ENCODE data around the gene DDN. TPM values are rescaled to one million over a fixed set of nuclear protein-coding genes. Genes with fewer than 3 reads are reported as not detected.

The DDN gene
- total RNA-seq, 1 experiment from 2014 or later, result 0.51 TPM

DNA sequence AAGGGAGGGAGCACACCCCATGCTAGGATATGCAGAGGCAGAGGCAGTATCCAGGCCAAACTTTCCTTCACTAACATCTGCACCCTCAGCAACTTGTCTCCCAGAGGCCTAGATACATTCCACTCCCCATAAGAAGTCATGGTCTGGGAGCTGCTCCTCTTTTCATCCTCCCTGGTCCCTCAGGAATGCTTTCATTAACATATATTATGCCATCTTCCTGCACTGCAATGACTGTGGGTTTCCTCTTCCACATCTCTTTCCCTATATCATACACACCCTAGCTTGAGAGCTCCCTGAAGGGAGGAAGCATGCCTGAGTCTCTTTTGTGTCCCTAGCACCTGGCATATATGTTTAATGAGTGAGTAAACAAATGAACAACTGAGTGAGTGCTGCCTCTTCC lies 8.6 kb downstream of the DDN start:
- Histone ChIP-seq H3K4me3 (ENCODE audit: low read depth in 2 of 2, low read length in 2 of 2) (no peak overlapping the region), H3K36me3 (ENCODE audit: control insufficient read depth, insufficient read depth, low read length) (no peaks in the 10 kb centered on the region), H3K9me3 (ENCODE audit: control insufficient read depth, insufficient read depth, low read depth, low read length) (no peaks in the 10 kb centered on the region), H3K4me1 (ENCODE audit: control insufficient read depth, insufficient read depth, low read length) (no peaks in the 10 kb centered on the region), H3K27ac (ENCODE audit: low read length) (no peak overlapping the region), H3K27me3 (ENCODE audit: control insufficient read depth, insufficient read depth, low read length) (0 out of 2 replicates have a peak, but pooled peaks cover 3% of the 10 kb centered on the region)
- POLR2A ChIA-PET, result interaction anchor here (0.6 kb wide), 1 partner anchor 154 kb away, joined by 3 read pairs; no protein-coding TSS in a partner anchor
- in situ Hi-C loops (cut with HindIII; ENCODE audit: low pct_unique_long_range_greater_than_20kb, low sequenced_read_pairs) (no loop called here), intact Hi-C loops (cut with micrococcal nuclease; ENCODE audit: unreplicated experiment) (no loop called here)
- ATAC-seq (no peak), DNase-seq (ENCODE audit: low read depth, low spot score) (no peak)
- CTCF ChIA-PET, result no interaction called here
- no peak for TF ChIP-seq SIN3A (IDR thresholded peaks at IDR 0.05; ENCODE audit: borderline replicate concordance, insufficient read depth, low read depth, low read length)
- TF ChIP-seq, protein P1, sequence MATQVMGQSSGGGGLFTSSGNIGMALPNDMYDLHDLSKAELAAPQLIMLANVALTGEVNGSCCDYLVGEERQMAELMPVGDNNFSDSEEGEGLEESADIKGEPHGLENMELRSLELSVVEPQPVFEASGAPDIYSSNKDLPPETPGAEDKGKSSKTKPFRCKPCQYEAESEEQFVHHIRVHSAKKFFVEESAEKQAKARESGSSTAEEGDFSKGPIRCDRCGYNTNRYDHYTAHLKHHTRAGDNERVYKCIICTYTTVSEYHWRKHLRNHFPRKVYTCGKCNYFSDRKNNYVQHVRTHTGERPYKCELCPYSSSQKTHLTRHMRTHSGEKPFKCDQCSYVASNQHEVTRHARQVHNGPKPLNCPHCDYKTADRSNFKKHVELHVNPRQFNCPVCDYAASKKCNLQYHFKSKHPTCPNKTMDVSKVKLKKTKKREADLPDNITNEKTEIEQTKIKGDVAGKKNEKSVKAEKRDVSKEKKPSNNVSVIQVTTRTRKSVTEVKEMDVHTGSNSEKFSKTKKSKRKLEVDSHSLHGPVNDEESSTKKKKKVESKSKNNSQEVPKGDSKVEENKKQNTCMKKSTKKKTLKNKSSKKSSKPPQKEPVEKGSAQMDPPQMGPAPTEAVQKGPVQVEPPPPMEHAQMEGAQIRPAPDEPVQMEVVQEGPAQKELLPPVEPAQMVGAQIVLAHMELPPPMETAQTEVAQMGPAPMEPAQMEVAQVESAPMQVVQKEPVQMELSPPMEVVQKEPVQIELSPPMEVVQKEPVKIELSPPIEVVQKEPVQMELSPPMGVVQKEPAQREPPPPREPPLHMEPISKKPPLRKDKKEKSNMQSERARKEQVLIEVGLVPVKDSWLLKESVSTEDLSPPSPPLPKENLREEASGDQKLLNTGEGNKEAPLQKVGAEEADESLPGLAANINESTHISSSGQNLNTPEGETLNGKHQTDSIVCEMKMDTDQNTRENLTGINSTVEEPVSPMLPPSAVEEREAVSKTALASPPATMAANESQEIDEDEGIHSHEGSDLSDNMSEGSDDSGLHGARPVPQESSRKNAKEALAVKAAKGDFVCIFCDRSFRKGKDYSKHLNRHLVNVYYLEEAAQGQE (IDR thresholded peaks at IDR 0.05; ENCODE audit: insufficient read depth in 1 of 2, low read depth in 2 of 2, low read length in 1 of 2), result no peak
- no peak for TF ChIP-seq TCF7L2 (IDR thresholded peaks at IDR 0.05; ENCODE audit: low read depth, low read length)
- TF ChIP-seq, protein P2, sequence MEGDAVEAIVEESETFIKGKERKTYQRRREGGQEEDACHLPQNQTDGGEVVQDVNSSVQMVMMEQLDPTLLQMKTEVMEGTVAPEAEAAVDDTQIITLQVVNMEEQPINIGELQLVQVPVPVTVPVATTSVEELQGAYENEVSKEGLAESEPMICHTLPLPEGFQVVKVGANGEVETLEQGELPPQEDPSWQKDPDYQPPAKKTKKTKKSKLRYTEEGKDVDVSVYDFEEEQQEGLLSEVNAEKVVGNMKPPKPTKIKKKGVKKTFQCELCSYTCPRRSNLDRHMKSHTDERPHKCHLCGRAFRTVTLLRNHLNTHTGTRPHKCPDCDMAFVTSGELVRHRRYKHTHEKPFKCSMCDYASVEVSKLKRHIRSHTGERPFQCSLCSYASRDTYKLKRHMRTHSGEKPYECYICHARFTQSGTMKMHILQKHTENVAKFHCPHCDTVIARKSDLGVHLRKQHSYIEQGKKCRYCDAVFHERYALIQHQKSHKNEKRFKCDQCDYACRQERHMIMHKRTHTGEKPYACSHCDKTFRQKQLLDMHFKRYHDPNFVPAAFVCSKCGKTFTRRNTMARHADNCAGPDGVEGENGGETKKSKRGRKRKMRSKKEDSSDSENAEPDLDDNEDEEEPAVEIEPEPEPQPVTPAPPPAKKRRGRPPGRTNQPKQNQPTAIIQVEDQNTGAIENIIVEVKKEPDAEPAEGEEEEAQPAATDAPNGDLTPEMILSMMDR (IDR thresholded peaks at IDR 0.05), result no peak
- no peak for TF ChIP-seq POLR2AphosphoS5 (IDR thresholded peaks at IDR 0.05; ENCODE audit: low read depth, low read length)
- BruUV-seq (replicated peaks), result no TSS peak

DNA sequence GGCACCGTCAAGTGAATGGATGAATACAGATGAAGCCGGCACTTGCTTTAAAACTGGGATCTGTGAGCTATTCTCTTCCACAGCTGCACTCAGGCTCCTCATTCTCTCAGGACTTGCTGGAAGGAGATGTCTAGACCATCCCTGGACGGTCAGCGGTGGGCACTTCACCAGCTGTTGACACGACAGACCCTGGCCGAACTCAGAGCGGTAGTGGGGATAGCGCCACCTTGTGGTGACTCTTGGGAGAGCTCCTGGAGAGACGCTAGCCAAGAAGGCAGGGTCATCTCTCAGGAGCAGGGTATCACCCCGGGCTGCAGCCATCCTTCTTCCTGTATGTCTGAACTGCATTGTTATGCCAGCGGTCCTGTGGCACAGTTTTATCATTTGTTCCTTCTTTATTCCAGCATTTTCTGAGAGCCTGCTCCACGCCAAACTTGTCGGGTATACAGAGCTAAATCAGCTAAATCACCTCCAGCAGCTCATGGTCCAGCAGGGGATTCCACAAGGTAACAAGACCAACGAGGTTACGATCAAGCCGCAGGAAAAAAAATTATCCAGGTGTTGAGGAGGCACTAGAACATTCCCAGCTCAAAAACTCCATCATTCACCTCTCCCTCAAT lies 11.0 kb downstream of the DDN start:
- CTCF ChIA-PET, result interaction anchor here (0.5 to 2.0 kb wide), 19 partner anchors 8 to 433 kb away, joined by 3 to 12 read pairs (median 4); partner anchors contain the start of genes DDN, WNT1 and WNT10B
- H3K4me3 ChIP-seq (ENCODE audit: low read depth in 2 of 2, low read length in 2 of 2), result no peak overlapping the region
- H3K4me1 ChIP-seq (ENCODE audit: control insufficient read depth, insufficient read depth, low read length), result no peaks in the 10 kb centered on the region
- TF ChIP-seq SIN3A (IDR thresholded peaks at IDR 0.05; ENCODE audit: borderline replicate concordance, insufficient read depth, low read depth, low read length) (no peak), POLR2AphosphoS5 (IDR thresholded peaks at IDR 0.05; ENCODE audit: low read depth, low read length) (no peak)
- TF ChIP-seq, protein P2 (IDR thresholded peaks at IDR 0.05), result peak; percentile 95
- TF ChIP-seq, protein P1 (IDR thresholded peaks at IDR 0.05; ENCODE audit: insufficient read depth in 1 of 2, low read depth in 2 of 2, low read length in 1 of 2), result no peak
- peaks cover 8% of the 10 kb centered on the region for H3K27me3 ChIP-seq (ENCODE audit: control insufficient read depth, insufficient read depth, low read length)
- POLR2A ChIA-PET, result no interaction called here
- DNase-seq (ENCODE audit: low read depth, low spot score) (no peak), ATAC-seq (peak; percentile 65)
- H3K36me3 ChIP-seq (ENCODE audit: control insufficient read depth, insufficient read depth, low read length), result no peaks in the 10 kb centered on the region
- in situ Hi-C loops (cut with HindIII; ENCODE audit: low pct_unique_long_range_greater_than_20kb, low sequenced_read_pairs), result no loop called here
- no TSS peak for BruUV-seq (replicated peaks)
- intact Hi-C loops (cut with micrococcal nuclease; ENCODE audit: unreplicated experiment), result no loop called here
- H3K9me3 ChIP-seq (ENCODE audit: control insufficient read depth, insufficient read depth, low read depth, low read length), result no peaks in the 10 kb centered on the region
- H3K27ac ChIP-seq (ENCODE audit: low read length), result no peak overlapping the region

Data from Panc1 (cell line).